GM19467 (cell line): Measurements from ENCODE around the gene ITLN2.
A peak's percentile ranks its signal among the peaks of the same experiment; 100 is the strongest.
"Not testable (repeated sequence)": the region's sequence is repeated elsewhere in the genome, so short reads cannot be mapped to it uniquely, and the experiment has no call there.

ENCODE experiments used
- ATAC-seq: cut with Tn5 transposase; IDR thresholded peaks from one replicate; pipeline ENCODE4 v1.9.1; 2021; ENCODE audit warnings: mild to moderate bottlenecking, moderate library complexity; ENCODE audit not compliant: unreplicated experiment

Gene ITLN2

GRCh38 chr1:160954158-160955104 lies at the start of gene ITLN2:
Gene ITLN2 (minus strand): TSS chr1:160954809. CDS start chr1:160954741, 68 bp downstream.
- ATAC-seq, result peak; percentile 53

GRCh38 chr1:161001525-161001924 lies 46.9 kb upstream of the ITLN2 start:
- no peak for ATAC-seq

GRCh38 chr1:161000736-161001480 lies 46.3 kb upstream of the ITLN2 start:
- no peak for ATAC-seq

GRCh38 chr1:160999376-160999775 lies 44.8 kb upstream of the ITLN2 start:
- ATAC-seq, result no peak

- no peak for ATAC-seq
These were observed 42.9 kb upstream of the ITLN2 start for GRCh38 chr1:160997323-160998038.

GRCh38 chr1:160996178-160996577 lies 41.6 kb upstream of the ITLN2 start:
- no peak for ATAC-seq

GRCh38 chr1:160993544-160994193 lies 39.1 kb upstream of the ITLN2 start:
- no peak for ATAC-seq

GRCh38 chr1:160992036-160992435 lies 37.4 kb upstream of the ITLN2 start:
- ATAC-seq, result not testable (repeated sequence)

GRCh38 chr1:160987359-160988050 lies 32.9 kb upstream of the ITLN2 start:
- no peak for ATAC-seq

GRCh38 chr1:160985723-160986122 lies 31.1 kb upstream of the ITLN2 start:
- no peak for ATAC-seq

- no peak for ATAC-seq
These were observed 27.2 kb upstream of the ITLN2 start for GRCh38 chr1:160981584-160982411.

- ATAC-seq, result no peak
These were observed 24.7 kb upstream of the ITLN2 start for GRCh38 chr1:160979286-160979685.

GRCh38 chr1:160978510-160978927 lies 23.9 kb upstream of the ITLN2 start:
- ATAC-seq, result no peak

- ATAC-seq, result no peak
These were observed 20.4 kb upstream of the ITLN2 start for GRCh38 chr1:160975026-160975425.

GRCh38 chr1:160973491-160973890 lies 18.9 kb upstream of the ITLN2 start:
- ATAC-seq, result no peak

- ATAC-seq, result no peak
These were observed 18.3 kb upstream of the ITLN2 start for GRCh38 chr1:160972939-160973338.

- ATAC-seq, result no peak
These were observed 17.0 kb upstream of the ITLN2 start for GRCh38 chr1:160971618-160972056.

GRCh38 chr1:160963521-160963920 lies 8.9 kb upstream of the ITLN2 start:
- ATAC-seq, result no peak

GRCh38 chr1:160961419-160961818 lies 6.8 kb upstream of the ITLN2 start:
- ATAC-seq, result no peak
